Measurements from ENCODE around the gene OR6Y1.

OR6Y1 gene

GRCh38 chr1:158554352-158554751 lies at the start of gene OR6Y1:
TSS of gene OR6Y1 (minus strand) at chr1:158554405. CDS start at chr1:158548105, 6,300 bp downstream.
- no peak for DNase-seq (ENCODE audit: low read depth in 2 of 2, low spot score in 1 of 2)

GRCh38 chr1:158600735-158601134 lies 46.5 kb upstream of the OR6Y1 start:
- no peak for DNase-seq (ENCODE audit: low read depth in 2 of 2, low spot score in 1 of 2)

GRCh38 chr1:158586942-158587341 lies 32.7 kb upstream of the OR6Y1 start:
- no peak for DNase-seq (ENCODE audit: low read depth in 2 of 2, low spot score in 1 of 2)

GRCh38 chr1:158583962-158584361 lies 29.8 kb upstream of the OR6Y1 start:
- DNase-seq (ENCODE audit: low read depth in 2 of 2, low spot score in 1 of 2), result no peak

GRCh38 chr1:158579733-158580132 lies 25.5 kb upstream of the OR6Y1 start, which contains the start of gene OR10X1:
TSS of gene OR10X1 (minus strand) at chr1:158579899. CDS start at chr1:158579899, 0 bp downstream.
- DNase-seq (ENCODE audit: low read depth in 2 of 2, low spot score in 1 of 2), result no peak

- no peak for DNase-seq (ENCODE audit: low read depth in 2 of 2, low spot score in 1 of 2)
Measured at GRCh38 chr1:158577561-158577960, 23.4 kb upstream of the OR6Y1 start.

- DNase-seq (ENCODE audit: low read depth in 2 of 2, low spot score in 1 of 2), result no peak
Measured at GRCh38 chr1:158572226-158572625, 18.0 kb upstream of the OR6Y1 start.

GRCh38 chr1:158570480-158570879 lies 16.3 kb upstream of the OR6Y1 start, which contains the start of gene OR6P1:
TSS of gene OR6P1 (minus strand) at chr1:158570580. CDS start at chr1:158563604, 6,976 bp downstream.
- no peak for DNase-seq (ENCODE audit: low read depth in 2 of 2, low spot score in 1 of 2)

- no peak for DNase-seq (ENCODE audit: low read depth in 2 of 2, low spot score in 1 of 2)
Measured at GRCh38 chr1:158564608-158565007, 10.4 kb upstream of the OR6Y1 start.

GRCh38 chr1:158563853-158564252 lies 9.6 kb upstream of the OR6Y1 start:
- no peak for DNase-seq (ENCODE audit: low read depth in 2 of 2, low spot score in 1 of 2)

GRCh38 chr1:158559696-158560095 lies 5.5 kb upstream of the OR6Y1 start:
- no peak for DNase-seq (ENCODE audit: low read depth in 2 of 2, low spot score in 1 of 2)

- DNase-seq (ENCODE audit: low read depth in 2 of 2, low spot score in 1 of 2), result no peak
Measured at GRCh38 chr1:158552296-158552695, 1.9 kb downstream of the OR6Y1 start.

- no peak for DNase-seq (ENCODE audit: low read depth in 2 of 2, low spot score in 1 of 2)
Measured at GRCh38 chr1:158547533-158547932, 6.7 kb downstream of the OR6Y1 start.

- DNase-seq (ENCODE audit: low read depth in 2 of 2, low spot score in 1 of 2), result no peak
Measured at GRCh38 chr1:158537609-158538008, 16.6 kb downstream of the OR6Y1 start.

- no peak for DNase-seq (ENCODE audit: low read depth in 2 of 2, low spot score in 1 of 2)
Measured at GRCh38 chr1:158534496-158534895, 19.7 kb downstream of the OR6Y1 start.

- DNase-seq (ENCODE audit: low read depth in 2 of 2, low spot score in 1 of 2), result no peak
Measured at GRCh38 chr1:158527190-158527815, 26.9 kb downstream of the OR6Y1 start.

GRCh38 chr1:158521666-158522058 lies 32.5 kb downstream of the OR6Y1 start:
- no peak for DNase-seq (ENCODE audit: low read depth in 2 of 2, low spot score in 1 of 2)

- no peak for DNase-seq (ENCODE audit: low read depth in 2 of 2, low spot score in 1 of 2)
Measured at GRCh38 chr1:158520955-158521665, 33.1 kb downstream of the OR6Y1 start.

- no peak for DNase-seq (ENCODE audit: low read depth in 2 of 2, low spot score in 1 of 2)
Measured at GRCh38 chr1:158520021-158520420, 34.2 kb downstream of the OR6Y1 start.

- no peak for DNase-seq (ENCODE audit: low read depth in 2 of 2, low spot score in 1 of 2)
Measured at GRCh38 chr1:158516966-158517365, 37.2 kb downstream of the OR6Y1 start.

GRCh38 chr1:158509471-158510156 lies 44.6 kb downstream of the OR6Y1 start:
- DNase-seq (ENCODE audit: low read depth in 2 of 2, low spot score in 1 of 2), result no peak

GRCh38 chr1:158507511-158507910 lies 46.7 kb downstream of the OR6Y1 start:
- no peak for DNase-seq (ENCODE audit: low read depth in 2 of 2, low spot score in 1 of 2)

All from stimulated activated CD8-positive, alpha-beta memory T cell treated with anti-CD3 and anti-CD28 coated beads, Interleukin-4, amount 100 ng/mL, for 4 hours (primary cell).